Activated CD8-positive, alpha-beta memory T cell treated with anti-CD3 and anti-CD28 coated beads for 24 hours (primary cell): ENCODE data around the gene TRIP12.
"Not testable (repeated sequence)": the region's sequence is repeated elsewhere in the genome, so short reads cannot be mapped to it uniquely, and the experiment has no call there.

Experiments used
- DNase-seq: peaks from one replicate; pipeline ENCODE4 v3.0.0-alpha.2; 2020

TRIP12 gene

GRCh38 chr2:229752970-229753729, 168.7 kb downstream of the TRIP12 start:
- no peak for DNase-seq

GRCh38 chr2:229749779-229750178, 172.0 kb downstream of the TRIP12 start:
- DNase-seq, result no peak

DNA sequence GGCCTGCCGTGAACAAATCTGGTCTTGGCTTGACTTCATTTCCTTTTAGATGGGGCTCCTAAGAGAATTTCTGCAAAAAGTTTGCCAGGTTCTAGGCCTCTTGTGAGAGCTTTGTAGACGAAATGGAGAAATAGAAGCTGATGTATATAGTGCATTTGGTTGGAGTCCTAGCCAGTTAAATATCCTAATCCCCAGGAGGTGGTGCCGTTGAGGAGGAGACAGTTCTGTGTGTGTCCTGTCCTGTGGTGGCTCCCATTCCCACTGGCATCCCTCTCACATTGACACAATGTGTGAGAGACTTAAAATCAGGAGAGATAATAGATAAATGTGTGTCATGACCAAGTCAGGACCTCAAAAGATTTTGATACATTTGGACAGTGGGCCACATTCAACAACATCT, 172.9 kb downstream of the TRIP12 start:
- DNase-seq, result no peak

- DNase-seq, result not testable (repeated sequence)
These were observed 179.1 kb downstream of the TRIP12 start for GRCh38 chr2:229742691-229743090.

DNA sequence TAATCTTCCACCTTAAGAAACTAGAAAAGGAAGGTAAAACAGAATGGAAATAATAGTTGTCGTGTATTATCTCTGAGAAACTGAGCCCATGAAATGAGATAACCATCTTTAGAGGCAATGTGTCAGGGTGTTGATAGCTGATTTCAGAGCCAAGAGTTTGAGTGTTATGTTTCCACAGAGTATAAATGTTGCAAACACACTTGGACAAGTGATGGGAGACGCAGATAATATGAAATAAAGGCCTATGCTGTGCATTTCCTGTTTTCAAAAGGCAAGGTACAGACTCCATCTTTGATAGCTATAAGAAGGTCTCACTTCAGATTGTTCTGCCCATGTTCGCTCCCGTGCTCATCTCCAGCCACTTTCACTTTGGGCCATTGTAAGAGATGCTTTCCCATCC, 181.5 kb downstream of the TRIP12 start:
- no peak for DNase-seq

GRCh38 chr2:229738024-229738625, 183.7 kb downstream of the TRIP12 start:
- DNase-seq, result no peak

GRCh38 chr2:229734410-229734809, 187.4 kb downstream of the TRIP12 start:
- no peak for DNase-seq

- no peak for DNase-seq
These were observed 188.1 kb downstream of the TRIP12 start for GRCh38 chr2:229733611-229734245.

DNA sequence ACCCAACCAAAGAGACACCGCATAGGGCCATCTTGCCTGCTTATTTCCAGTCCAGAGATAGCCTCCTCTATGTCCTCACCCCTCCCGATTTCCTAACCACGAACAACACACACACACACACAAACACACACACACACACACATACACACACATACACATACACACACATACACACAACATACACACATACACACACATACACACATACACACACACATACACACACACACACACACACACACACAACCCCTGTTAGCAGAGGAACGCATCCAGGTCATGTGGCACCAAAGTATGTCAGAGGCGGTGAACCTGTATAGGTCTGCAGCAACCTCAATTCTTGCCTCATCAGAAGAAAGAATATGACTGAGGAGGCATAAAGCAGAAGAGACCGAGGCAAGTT, 188.9 kb downstream of the TRIP12 start:
- DNase-seq, result no peak

DNA sequence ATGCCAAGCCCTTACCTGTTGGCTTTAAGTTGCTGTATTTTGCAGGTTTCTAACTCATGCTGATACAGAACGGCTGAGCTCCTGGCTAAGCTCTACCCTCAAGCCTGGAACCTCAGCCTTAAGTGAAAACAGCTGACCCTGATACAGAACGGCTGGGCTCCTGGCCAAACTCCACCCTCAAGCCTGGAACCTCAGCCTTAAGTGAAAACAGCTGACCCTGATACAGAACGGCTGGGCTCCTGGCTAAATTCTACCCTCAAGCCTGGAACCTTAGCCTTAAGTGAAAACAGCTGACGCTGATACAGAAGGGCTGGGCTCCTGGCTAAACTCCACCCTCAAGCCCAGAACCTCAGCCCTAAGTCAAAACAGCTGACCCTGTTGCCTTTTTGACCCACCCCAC, 189.9 kb downstream of the TRIP12 start:
- no peak for DNase-seq

DNA sequence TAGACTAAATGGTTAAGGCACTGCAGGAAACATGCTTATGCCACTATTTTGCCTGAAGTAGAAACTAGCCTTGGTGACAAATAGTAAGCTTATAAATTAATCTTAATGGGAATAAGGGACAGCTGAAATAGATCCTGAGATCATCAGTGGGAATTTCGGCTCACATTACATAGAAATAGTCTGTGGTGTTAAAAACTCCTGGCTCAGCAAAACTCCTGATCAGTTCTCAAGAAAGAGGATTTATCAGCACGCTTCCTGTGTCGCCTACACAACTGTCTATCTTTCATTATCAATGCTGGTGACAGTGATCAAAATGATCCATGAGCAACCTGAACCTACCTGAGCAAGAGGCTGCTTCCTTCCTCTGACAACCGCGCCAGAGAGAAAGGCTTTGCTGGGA, 190.4 kb downstream of the TRIP12 start:
- DNase-seq, result no peak

DNA sequence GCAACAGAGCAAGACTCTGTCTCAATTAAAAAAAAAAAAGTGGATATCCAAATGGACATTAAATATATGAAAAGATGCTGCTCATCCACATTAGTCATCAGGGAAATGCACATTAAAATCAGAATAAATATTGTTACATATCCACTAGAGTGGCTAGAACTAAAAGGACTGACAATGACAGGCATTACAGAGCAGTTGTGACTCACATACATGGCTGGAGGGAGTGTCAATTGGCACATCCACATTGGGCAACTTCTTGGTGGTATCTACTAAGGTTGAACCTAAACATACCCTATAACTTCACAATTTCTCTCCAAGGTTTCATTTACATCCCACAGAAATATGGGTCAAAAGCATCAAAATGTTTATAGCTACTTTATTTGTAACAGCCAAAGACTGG, 193.4 kb downstream of the TRIP12 start:
- no peak for DNase-seq

GRCh38 chr2:229726643-229727042, 195.2 kb downstream of the TRIP12 start:
- no peak for DNase-seq

DNA sequence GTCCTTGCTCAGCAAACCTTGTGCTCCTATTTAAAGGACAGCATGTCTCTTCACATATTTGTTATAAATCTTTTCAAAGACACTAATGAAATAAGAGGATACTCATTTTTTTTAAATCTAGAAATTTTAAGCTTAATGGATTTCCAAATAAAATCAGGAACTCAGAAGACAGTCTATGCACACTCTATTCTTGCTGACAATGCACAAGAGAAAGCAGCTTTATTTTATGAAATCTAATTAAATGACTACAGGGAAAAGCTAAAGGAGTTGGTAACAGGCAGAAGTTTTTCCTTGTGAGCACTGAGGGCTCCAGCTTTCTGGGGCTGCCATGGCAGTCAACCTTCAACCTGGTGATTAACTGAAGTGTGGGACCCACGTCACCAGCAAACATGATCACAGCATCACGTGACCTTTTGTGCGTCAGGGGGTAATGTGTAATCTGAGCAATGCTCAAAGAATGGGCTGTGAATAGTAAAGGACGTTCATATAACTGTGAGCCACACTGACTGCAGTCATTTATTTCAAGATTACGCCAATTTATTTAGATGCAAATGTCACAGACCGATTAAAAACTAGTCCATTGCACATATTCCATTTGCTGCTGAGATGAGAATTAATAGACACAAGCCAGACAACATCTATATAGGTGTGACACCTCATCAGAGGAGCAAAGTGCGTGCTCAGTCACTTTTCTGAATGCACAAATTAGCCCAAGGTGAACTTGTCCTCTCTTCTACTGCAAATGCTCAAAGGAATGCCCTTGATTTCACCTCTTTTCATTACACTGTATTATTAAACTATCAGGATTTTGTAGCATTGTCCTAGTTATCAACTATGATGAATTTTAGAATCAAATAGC, 195.9 kb downstream of the TRIP12 start:
- DNase-seq, result no peak

- not testable (repeated sequence) for DNase-seq
These were observed 198.6 kb downstream of the TRIP12 start for GRCh38 chr2:229723192-229723591.

- no peak for DNase-seq
These were observed 201.7 kb downstream of the TRIP12 start for GRCh38 chr2:229719926-229720647.

DNA sequence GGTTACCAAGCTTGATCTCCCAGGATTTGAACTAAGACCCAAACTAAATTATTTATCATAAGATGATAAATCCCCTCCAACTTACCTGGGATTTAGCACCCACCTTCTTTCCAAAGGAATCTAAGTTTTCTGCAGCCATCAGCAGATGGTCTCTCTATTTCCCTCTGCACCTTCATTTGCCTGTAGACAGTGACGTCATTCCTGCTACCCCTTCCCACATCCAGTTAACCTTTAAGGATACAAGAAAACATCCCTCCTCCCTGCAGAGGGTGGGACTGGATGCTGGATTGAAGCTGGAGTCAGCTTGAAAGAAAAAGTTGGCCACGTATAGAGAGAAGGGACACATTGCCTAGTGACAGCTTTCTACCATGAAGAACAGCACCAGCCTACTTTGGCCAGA, 203.8 kb downstream of the TRIP12 start:
- no peak for DNase-seq

- DNase-seq, result no peak
These were observed 205.8 kb downstream of the TRIP12 start for GRCh38 chr2:229715895-229716507.

GRCh38 chr2:229714736-229715541, 206.9 kb downstream of the TRIP12 start:
- DNase-seq, result peak; percentile 68

DNA sequence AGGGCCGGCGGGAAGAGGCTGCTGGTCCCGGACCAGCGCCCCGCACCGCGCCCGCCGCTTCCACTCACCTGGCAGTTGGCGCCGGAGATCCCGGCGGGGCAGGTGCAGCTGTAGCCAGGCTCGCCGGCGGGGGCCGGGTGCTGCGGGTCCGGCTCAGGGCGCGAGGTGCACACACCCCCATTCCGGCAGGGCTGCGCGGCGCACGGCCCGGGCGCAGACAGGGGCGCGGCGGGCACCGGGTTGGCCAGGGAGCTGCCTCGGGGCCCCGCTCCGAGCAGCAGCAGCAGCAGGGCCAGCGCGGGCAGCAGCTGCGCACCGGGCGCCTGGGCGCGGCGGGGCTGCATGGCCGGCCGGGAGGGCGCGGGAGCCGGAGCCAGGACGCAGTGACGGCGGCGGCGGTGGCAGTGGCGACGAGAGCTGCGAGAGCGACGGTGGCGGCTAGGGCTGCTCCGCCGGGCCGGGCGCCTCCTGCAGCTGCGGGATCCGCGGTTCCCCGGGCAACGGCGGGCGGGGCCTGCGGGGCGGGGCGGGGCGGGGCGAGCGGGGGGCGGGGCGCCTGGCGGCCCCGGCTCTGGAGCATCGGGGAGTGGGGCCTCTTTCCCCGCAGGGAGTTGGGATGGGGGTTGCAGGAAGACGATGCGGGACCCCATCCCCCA, 207.6 kb downstream of the TRIP12 start, which contains the start of gene DNER:
Gene DNER (minus strand): TSS at position 476 of the 656 bp plus-strand sequence. CDS start 132 bp downstream, at position 344.
- peak; percentile 75 for DNase-seq
